HepG2 (cell line): ENCODE data around the gene PDZD7. TPM values are rescaled to one million over a fixed set of nuclear protein-coding genes. Genes with fewer than 3 reads are reported as not detected.
A peak's percentile ranks its signal among the peaks of the same experiment; 100 is the strongest.

Experiments
- AFF4 ChIP-seq: sonication (generic); formaldehyde crosslinking; IDR thresholded peaks from 2 replicates; pipeline ENCODE4 v1.4.0; 2020; ENCODE audit warnings: missing genetic modification reagents
- AGO2 ChIP-seq: fragments of 200-400 bp; formaldehyde crosslinking; optimal IDR thresholded peaks from 2 replicates; pipeline ENCODE3; 2017; ENCODE audit warnings: mild to moderate bottlenecking, low read depth, low read length, moderate library complexity
- ATAD3A ChIP-seq: sonication (generic); formaldehyde crosslinking; IDR thresholded peaks from 2 replicates; pipeline ENCODE4 v1.4.0; 2020; ENCODE audit warnings: missing genetic modification reagents
- GRHL1 ChIP-seq: sonication (generic); formaldehyde crosslinking; conservative IDR thresholded peaks from 2 replicates; pipeline ENCODE4 v1.8.0; 2022; ENCODE audit warnings: missing genetic modification reagents
- MLLT10 ChIP-seq: sonication (generic); formaldehyde crosslinking; IDR thresholded peaks from 2 replicates; pipeline ENCODE4 v1.4.0; 2020; ENCODE audit warnings: missing genetic modification reagents
- PRDM15 ChIP-seq: sonication (generic); formaldehyde crosslinking; IDR thresholded peaks from 2 replicates; pipeline ENCODE4 v1.4.0; 2020; ENCODE audit warnings: missing genetic modification reagents
- RAD21 ChIP-seq: fragments of 450-650 bp; formaldehyde crosslinking; IDR thresholded peaks from 2 replicates; pipeline ENCODE4 v1.5.0; 2020; ENCODE audit warnings: mild to moderate bottlenecking
- ZBTB26 ChIP-seq: IDR thresholded peaks from 2 replicates; pipeline ENCODE4 v1.6.1; 2016; ENCODE audit warnings: missing compliant biosample characterization, missing genetic modification reagents, borderline replicate concordance
- ZNF281 ChIP-seq: sonication (generic); formaldehyde crosslinking; IDR thresholded peaks from 2 replicates; pipeline ENCODE4 v1.4.0; 2020; ENCODE audit warnings: missing genetic modification reagents, borderline replicate concordance
- ZNF563 ChIP-seq: sonication (generic); formaldehyde crosslinking; IDR thresholded peaks from 2 replicates; pipeline ENCODE4 v1.8.0; 2022; ENCODE audit warnings: mild to moderate bottlenecking, moderate library complexity, missing genetic modification reagents
- ZNF629 ChIP-seq: sonication (generic); formaldehyde crosslinking; conservative IDR thresholded peaks from 2 replicates; pipeline ENCODE4 v1.5.0; 2020; ENCODE audit warnings: missing genetic modification reagents
- ZNF644 ChIP-seq: IDR thresholded peaks from 2 replicates; pipeline ENCODE4 v1.6.1; 2016; ENCODE audit warnings: low read depth
- ZNF775 ChIP-seq: sonication (generic); formaldehyde crosslinking; IDR thresholded peaks from 2 replicates; pipeline ENCODE4 v1.4.0; 2020; ENCODE audit warnings: missing genetic modification reagents, mild to moderate bottlenecking, moderate library complexity, borderline replicate concordance
- ZSCAN12 ChIP-seq: sonication (generic); formaldehyde crosslinking; IDR thresholded peaks from 2 replicates; pipeline ENCODE4 v1.9.0; 2021; ENCODE audit warnings: mild to moderate bottlenecking, missing genetic modification reagents
- polyA plus RNA-seq, 8 experiments: library from polyadenylated mRNA; depleted of rRNA in 3 of 8; stranded (reverse) in 7 of 8; unstranded in 1 of 8; fragments of >200 nt; fragmentation: Illumina TruSeq in 4 of 8; extraction: Trizol in 4 of 8; gene quantifications; 2 replicates each; pipeline versions ENCODE4 v1.2.1 to v1.2.3, GENCODE V29; 2011 to 2016; ENCODE audit warnings: low read depth in 4 of 8, missing spikeins in 1 of 8, mixed read lengths in 1 of 8; ENCODE audit not compliant: insufficient read depth in 1 of 8
- total RNA-seq, 5 experiments: library from RNA; depleted of rRNA; stranded (reverse); fragments of >200 nt; fragmentation: Illumina TruSeq; extraction: Trizol; gene quantifications; 2 replicates each; pipeline ENCODE4 v1.2.3, GENCODE V29; 2016; ENCODE audit warnings: low read depth in 1 of 5

The PDZD7 gene
- total and polyA plus RNA-seq, 2 of the 13 experiments (the other 11 are each of a cell fraction or from before 2014, with no cell fraction given), result 0.58 to 0.73 TPM

GRCh38 chr10:101066146-101066895 is 35.4 kb upstream of the PDZD7 start (continued):
- TF ChIP-seq AFF4 (CRISPR knock-in tag) (0 out of 2 replicates have a peak, but pooled peaks have one; percentile 53), AGO2 (peak; percentile 99), RAD21 (CRISPR knock-in tag) (peak; percentile 47), GRHL1 (CRISPR knock-in tag) (no peak), PRDM15 (peak; percentile 43), ATAD3A (CRISPR knock-in tag) (no peak), ZNF563 (CRISPR knock-in tag) (no peak; the same call in 1 of the 2 replicates), ZBTB26 (peak; percentile 49; the same call in 1 of the 2 replicates), ZSCAN12 (CRISPR knock-in tag) (no peak), MLLT10 (CRISPR knock-in tag) (no peak), ZNF644 (peak; percentile 63), ZNF775 (peak; percentile 54; the same call in 1 of the 2 replicates), ZNF629 (CRISPR knock-in tag) (peak; percentile 3; the same call in 1 of the 2 replicates), ZNF281 (CRISPR knock-in tag) (0 out of 2 replicates have a peak, but pooled peaks have one; percentile 8)
